Right lung (tissue), 10 donors: ENCODE results near the gene LOX. TPM values are rescaled to one million over a fixed set of nuclear protein-coding genes. Genes with fewer than 3 reads are reported as not detected.

Experiments
- DNase-seq, 2 donors: peaks; one replicate each; pipeline ENCODE4 v3.0.0-alpha.2; 2013
- long read RNA-seq, 8 donors: transcript quantifications; one replicate each; lab custom pipeline, GENCODE V29; 2026
- polyA plus RNA-seq, 5 donors: library from polyadenylated mRNA; unstranded; fragments of 120-200 nt; gene quantifications; one replicate each; pipeline versions ENCODE4 v1.2.1 to v1.2.3, GENCODE V29; 2013; ENCODE audit warnings: inconsistent platforms in 1 of 5, low replicate concordance in 1 of 5; ENCODE audit not compliant: insufficient read length in 5 of 5, insufficient read depth in 1 of 5

Gene LOX
- polyA plus RNA-seq: 10 to 100 TPM; 18.5 to 34.2 (median 29.1) TPM
- long read RNA-seq, donor 1, full-length matches to known transcripts: 5 of 5 reads
- long read RNA-seq, donor 1, partial matches to known transcripts: 0 of 5 reads
- long read RNA-seq, donor 1, other reads (novel, unspliced or antisense): 0 of 5 reads
- long read RNA-seq, donor 2, partial matches to known transcripts: 0 of 1 reads
- long read RNA-seq, donor 2, other reads (novel, unspliced or antisense): 0 of 1 reads
- long read RNA-seq, donor 3, full-length matches to known transcripts: 3 of 3 reads
- long read RNA-seq, donor 3, partial matches to known transcripts: 0 of 3 reads
- long read RNA-seq, donor 3, other reads (novel, unspliced or antisense): 0 of 3 reads
- long read RNA-seq, donor 4, full-length matches to known transcripts: 5 of 5 reads
- long read RNA-seq, donor 4, partial matches to known transcripts: 0 of 5 reads
- long read RNA-seq, donor 4, other reads (novel, unspliced or antisense): 0 of 5 reads
- long read RNA-seq, donor 5, full-length matches to known transcripts: 1 of 6 reads
- long read RNA-seq, donor 5, partial matches to known transcripts: 5 of 6 reads
- long read RNA-seq, donor 5, other reads (novel, unspliced or antisense): 0 of 6 reads
- long read RNA-seq, donor 6, full-length matches to known transcripts: 7 of 12 reads
- long read RNA-seq, donor 6, partial matches to known transcripts: 5 of 12 reads
- long read RNA-seq, donor 6, other reads (novel, unspliced or antisense): 0 of 12 reads
- long read RNA-seq, donor 7, full-length matches to known transcripts: 4 of 4 reads
- long read RNA-seq, donor 7, partial matches to known transcripts: 0 of 4 reads
- long read RNA-seq, donor 7, other reads (novel, unspliced or antisense): 0 of 4 reads
- long read RNA-seq, donor 8, full-length matches to known transcripts: 3 of 3 reads
- long read RNA-seq, donor 8, partial matches to known transcripts: 0 of 3 reads
- long read RNA-seq, donor 8, other reads (novel, unspliced or antisense): 0 of 3 reads

- peak; percentile 87 to 92 for DNase-seq
These were observed at the start of gene LOX for GRCh38 chr5:122078116-122079110. Gene LOX, minus strand, starts transcription at chr5:122078259. Its CDS starts 274 bp downstream, at chr5:122077985.

DNA sequence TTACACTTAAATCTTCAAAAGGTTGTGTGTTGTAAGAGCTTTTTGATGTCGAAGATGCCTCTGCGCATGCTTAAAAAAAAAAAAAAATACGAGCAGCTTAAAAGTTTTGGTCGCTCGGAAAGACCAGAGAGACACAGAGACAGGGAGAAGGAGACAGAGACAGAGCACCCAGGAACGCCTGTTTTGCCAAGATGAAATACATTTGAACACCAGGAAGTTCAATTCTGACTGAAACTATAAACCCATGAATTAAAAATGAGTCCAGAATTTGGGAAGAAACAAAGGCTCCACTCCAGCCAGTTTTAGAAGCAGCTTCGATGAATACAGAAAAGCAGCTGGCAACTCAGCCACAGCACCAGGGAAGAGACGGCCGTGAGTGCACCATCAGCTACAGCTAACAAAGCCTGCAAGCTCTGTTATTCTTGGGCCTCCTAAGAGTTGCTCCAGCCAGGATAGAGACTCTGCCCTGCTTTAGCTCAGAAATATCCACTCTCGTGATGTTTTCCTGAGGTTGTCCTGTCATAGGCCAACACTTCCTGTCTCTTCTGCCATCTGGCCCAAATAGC lies 48.8 kb upstream of the LOX start:
- DNase-seq: peak; percentile 18 to 45

DNA sequence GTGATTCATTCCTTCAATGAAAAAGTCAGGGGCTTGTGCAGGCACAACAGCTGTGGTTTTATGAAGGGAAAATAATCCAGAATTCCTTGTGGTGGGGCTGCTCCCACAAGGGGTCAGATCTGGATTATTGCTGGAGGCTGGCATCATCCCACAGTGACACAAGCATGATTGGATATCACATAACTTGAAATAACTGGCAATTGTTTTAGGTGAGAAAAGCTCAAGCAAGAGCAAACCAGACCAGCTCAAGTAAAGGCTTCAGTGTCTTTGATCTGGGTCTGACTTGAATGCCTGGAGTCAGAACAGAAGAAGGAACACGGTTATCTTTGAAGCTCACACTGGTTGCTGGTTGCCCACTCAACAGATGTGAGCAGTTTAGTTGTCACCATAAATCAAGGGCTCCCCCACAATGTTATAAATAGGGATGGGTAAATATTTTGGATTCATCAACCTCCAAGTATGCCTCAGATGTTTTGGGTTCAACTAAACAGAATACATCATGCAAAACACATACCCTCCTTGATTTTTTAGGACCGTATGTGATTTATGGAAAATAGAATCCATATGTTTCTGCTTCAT lies 48.2 kb upstream of the LOX start:
- DNase-seq: peak in 1 of 2 donors; percentile 13

DNA sequence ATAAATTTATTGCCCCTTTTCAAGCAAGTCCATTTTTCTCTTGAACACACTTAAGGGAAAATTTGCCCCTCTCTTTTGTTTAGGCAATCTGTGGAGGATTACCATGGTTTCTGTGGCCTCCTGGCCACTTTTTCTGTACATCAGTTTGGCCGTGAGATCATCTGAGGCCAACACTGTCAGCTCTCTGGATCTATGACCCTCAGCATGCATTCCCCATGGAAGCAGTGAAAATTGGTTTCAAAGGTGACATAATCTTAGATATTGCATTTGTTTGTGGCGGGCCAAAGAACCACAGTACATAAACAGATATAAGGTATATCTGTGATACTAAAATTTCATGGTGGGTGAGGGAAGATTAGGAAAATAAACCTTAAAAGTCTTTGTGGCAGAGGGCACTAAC lies 46.7 kb upstream of the LOX start:
- no peak for DNase-seq

DNA sequence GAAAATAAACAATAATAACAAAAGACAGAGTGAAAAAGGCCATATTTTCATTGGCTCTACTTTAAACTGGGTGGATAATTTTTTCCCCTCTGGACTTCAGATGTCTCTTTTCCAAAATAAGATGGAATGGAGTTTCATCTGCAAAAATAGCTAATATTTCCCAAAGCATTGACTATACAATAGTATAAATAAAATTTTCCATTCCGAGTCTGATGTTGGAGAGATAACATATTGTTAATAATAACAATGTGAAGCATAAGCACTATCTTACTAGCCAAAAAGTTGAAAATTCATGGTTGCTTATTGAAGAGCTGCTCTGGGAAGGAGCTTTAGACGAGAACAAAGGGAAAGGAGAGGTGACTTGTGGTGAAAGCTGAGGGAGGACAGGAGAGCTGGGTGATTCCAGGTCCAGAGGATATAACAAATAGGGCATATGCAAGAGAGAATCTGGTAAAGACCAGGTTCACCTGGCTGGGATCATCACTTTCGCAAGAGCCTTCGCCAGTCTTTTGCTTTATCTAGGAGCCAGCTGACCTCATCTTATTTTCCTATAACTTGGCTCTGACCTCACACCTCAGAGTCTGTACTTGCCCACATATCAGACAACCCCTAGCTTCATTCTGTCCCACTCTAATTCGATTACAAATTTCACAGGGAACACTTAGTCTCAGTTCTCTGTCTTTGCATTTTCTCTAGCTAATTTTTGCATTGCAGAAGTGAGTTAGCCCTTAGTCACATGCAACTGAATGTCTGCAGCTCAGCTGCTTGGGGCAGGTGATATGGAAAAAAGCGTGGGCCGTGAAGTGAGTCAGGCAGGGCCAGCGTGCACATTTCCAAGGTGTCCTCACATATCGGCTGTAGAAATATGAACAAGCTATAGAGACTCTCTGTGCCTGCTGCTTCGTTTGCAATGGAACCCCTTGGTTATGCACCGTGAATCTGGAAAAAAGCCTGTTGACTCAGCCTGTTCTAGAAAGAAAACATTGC lies 43.7 kb upstream of the LOX start:
- DNase-seq: no peak

DNA sequence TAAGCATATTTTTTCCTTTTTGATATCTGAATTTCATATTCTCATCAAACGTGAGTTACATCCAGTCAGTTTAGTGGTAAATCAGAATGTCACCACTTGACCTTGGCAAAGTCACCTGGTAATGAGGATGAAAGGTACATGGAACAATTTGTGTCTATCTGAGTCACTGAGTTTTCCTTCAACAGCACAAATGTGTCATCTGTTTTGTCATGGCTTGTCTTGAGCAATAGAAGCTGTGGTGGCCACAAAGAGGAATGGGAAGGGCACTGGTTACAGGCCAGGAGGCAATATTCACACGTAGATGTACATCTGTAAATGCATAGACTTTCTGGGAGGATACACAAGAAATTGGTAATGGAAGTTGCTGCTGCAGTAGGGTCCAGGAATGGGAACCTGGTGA lies 42.9 kb upstream of the LOX start:
- DNase-seq: no peak

DNA sequence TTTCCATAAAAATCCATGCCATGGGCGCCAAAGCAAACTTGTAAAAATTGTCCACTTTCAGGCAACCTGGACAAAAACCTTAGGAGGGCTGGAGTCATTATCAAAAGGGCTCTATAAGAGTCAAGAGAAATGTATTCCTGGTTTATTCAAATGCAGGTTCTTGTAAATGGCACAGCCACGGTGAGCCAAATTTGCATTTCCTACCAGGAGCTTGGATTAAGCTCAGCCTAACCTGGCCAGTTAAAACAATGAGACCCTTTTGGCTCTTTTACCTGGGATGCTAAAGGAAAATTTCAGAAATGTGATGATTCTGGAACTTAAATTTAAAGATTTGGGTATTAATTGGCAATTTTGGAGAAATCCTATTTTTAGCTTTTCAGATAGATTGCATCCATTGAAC lies 42.4 kb upstream of the LOX start:
- DNase-seq: no peak

- no peak for DNase-seq
These were observed 41.1 kb upstream of the LOX start for GRCh38 chr5:122119205-122119604.

GRCh38 chr5:122118356-122118948 lies 40.4 kb upstream of the LOX start:
- DNase-seq: no peak

DNA sequence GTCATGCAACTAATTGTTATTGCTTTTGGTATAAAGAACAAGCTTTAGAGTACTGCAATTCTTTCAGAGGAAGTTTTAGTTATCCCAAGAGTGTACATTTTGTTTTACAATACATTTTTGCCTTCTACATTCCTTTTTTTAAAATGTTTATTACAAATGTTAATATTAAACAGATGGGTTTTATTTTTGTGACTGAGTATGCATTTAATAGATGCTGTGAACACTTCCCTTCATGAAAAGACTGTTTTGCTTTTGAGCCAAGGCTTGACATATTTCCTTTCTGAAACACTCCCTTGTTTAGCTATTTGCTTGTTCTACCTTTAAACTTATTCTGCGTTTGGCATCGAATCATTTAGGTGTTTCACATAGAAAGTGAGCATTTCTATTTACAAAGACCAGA lies 36.4 kb upstream of the LOX start:
- no peak for DNase-seq

DNA sequence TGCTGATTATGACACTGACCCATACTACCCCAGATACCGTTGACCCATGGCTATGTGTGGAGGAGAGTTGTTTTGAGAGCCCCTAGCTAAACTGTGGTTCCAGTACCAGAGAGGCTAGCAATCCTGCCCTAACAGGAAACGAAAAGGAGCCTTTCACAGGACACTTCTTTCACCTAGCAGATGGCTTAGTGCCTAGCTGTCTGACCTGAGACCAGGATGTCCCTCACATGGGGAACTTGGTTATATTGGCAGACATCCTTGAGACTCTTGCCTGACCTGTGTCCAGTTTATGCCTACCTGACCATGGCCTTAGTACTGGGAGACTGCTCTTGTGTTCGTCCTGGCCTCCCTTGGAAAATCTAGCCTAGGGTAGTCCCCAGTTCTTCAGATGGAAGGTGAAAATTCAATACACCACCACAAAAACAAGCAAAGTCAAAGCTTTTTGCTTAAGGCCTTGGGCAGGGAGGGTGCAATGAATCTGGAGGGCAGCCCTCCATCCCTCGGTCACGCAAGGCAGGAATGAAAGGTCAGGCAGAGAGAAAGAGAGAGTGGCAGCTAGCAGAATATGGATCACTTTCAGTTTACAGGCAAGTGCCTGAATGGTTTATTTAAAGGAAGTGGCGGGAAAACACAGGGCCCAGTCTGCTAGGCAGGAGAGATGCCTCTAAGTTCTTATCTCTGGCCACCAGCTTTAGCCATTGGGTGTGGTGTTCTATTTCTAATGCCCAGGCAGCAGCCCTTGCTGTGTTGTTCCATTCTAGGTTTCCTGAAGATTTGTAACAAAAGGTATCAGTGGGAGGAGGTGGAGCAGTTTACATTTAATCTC lies 34.9 kb upstream of the LOX start:
- DNase-seq: no peak

DNA sequence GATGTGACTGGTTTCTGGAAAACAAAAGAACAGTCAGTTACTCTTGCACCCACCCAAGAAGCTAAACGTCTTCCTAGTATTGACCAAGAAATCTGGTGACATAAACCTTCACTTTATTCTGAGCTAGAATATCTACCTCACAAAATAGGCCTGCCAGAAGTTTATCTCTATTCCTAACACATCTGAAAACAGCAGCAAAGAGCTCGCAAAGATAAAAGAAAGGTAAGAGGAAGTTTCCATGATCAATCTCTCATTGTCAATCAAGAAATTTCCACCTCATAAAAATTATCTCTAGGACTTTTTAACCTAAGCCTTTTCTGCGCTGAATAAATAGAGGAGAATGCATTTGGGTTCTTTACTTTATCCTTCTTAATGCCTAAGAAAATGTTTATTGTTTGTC lies 34.0 kb upstream of the LOX start:
- no peak for DNase-seq

- DNase-seq: no peak
These were observed 33.4 kb upstream of the LOX start for GRCh38 chr5:122111460-122111859.

- DNase-seq: no peak
These were observed 32.9 kb upstream of the LOX start for GRCh38 chr5:122110987-122111386.

- DNase-seq: no peak
These were observed 29.0 kb upstream of the LOX start for GRCh38 chr5:122107016-122107415.

- DNase-seq: no peak
These were observed 27.9 kb upstream of the LOX start for GRCh38 chr5:122105909-122106308.

- no peak for DNase-seq
These were observed 24.8 kb upstream of the LOX start for GRCh38 chr5:122102825-122103224.
